HL-60/S4 treated with retinoic acid at 250 ng/mL for 4 days and 3 days (cell line): Measurements from ENCODE around the gene CST4.

Experiments
- in situ Hi-C: fragments of 300-500 bp; cut with MboI; formaldehyde crosslinking; loops from 2 replicates; pipeline ENCODE4 v1.7.0; 2022; ENCODE audit warnings: low sequenced_read_pairs

The CST4 gene

GRCh38 chr20:23690581-23690980 lies 1.7 kb upstream of the CST4 start:
- in situ Hi-C loops = loop anchor here (25.0 kb wide), 2 partner anchors 97 to 1247 kb away; partner anchors contain the start of gene CST7

- in situ Hi-C loops = loop anchor here (25.0 kb wide), 2 partner anchors 98 to 1248 kb away; partner anchors contain the start of gene CST7
Measured at GRCh38 chr20:23689399-23689690, 507 bp upstream of the CST4 start.

- in situ Hi-C loops = loop anchor here (25.0 kb wide), 2 partner anchors 99 to 1249 kb away; partner anchors contain the start of gene CST7
Measured at GRCh38 chr20:23687986-23688385, 852 bp downstream of the CST4 start.

- in situ Hi-C loops = loop anchor here (25.0 kb wide), 2 partner anchors 101 to 1251 kb away; partner anchors contain the start of gene CST7
Measured at GRCh38 chr20:23686046-23686750, 2.6 kb downstream of the CST4 start.

GRCh38 chr20:23685529-23685896 lies 3.3 kb downstream of the CST4 start:
- in situ Hi-C loops = loop anchor here (25.0 kb wide), 2 partner anchors 102 to 1252 kb away; partner anchors contain the start of gene CST7

GRCh38 chr20:23684261-23684660 lies 4.6 kb downstream of the CST4 start:
- in situ Hi-C loops = loop anchor here (25.0 kb wide), 2 partner anchors 103 to 1253 kb away; partner anchors contain the start of gene CST7

- in situ Hi-C loops = loop anchor here (25.0 kb wide), 2 partner anchors 103 to 1253 kb away; partner anchors contain the start of gene CST7
Measured at GRCh38 chr20:23683807-23684206, 5.0 kb downstream of the CST4 start.

- in situ Hi-C loops = loop anchor here (25.0 kb wide), 2 partner anchors 104 to 1254 kb away; partner anchors contain the start of gene CST7
Measured at GRCh38 chr20:23683281-23683680, 5.6 kb downstream of the CST4 start.

- in situ Hi-C loops = loop anchor here (25.0 kb wide), 2 partner anchors 107 to 1257 kb away; partner anchors contain the start of gene CST7
Measured at GRCh38 chr20:23680146-23680545, 8.7 kb downstream of the CST4 start.

- in situ Hi-C loops = loop anchor here (25.0 kb wide), 2 partner anchors 108 to 1258 kb away; partner anchors contain the start of gene CST7
Measured at GRCh38 chr20:23679133-23680092, 9.4 kb downstream of the CST4 start.

GRCh38 chr20:23673209-23673608 lies 15.6 kb downstream of the CST4 start:
- in situ Hi-C loops = no loop called here

GRCh38 chr20:23672158-23672557 lies 16.7 kb downstream of the CST4 start:
- in situ Hi-C loops = no loop called here

GRCh38 chr20:23671479-23671878 lies 17.4 kb downstream of the CST4 start:
- in situ Hi-C loops = no loop called here

GRCh38 chr20:23670361-23670760 lies 18.5 kb downstream of the CST4 start:
- in situ Hi-C loops = no loop called here

- in situ Hi-C loops = no loop called here
Measured at GRCh38 chr20:23669866-23670265, 19.0 kb downstream of the CST4 start.

GRCh38 chr20:23669327-23669726 lies 19.5 kb downstream of the CST4 start:
- in situ Hi-C loops = no loop called here

- in situ Hi-C loops = no loop called here
Measured at GRCh38 chr20:23668477-23668951, 20.3 kb downstream of the CST4 start.

- in situ Hi-C loops = no loop called here
Measured at GRCh38 chr20:23667666-23668065, 21.2 kb downstream of the CST4 start.

GRCh38 chr20:23666698-23667097 lies 22.1 kb downstream of the CST4 start:
- in situ Hi-C loops = no loop called here

GRCh38 chr20:23666189-23666588 lies 22.6 kb downstream of the CST4 start:
- in situ Hi-C loops = no loop called here

GRCh38 chr20:23664954-23665353 lies 23.9 kb downstream of the CST4 start:
- in situ Hi-C loops = no loop called here
